A172 (cell line): ENCODE results near the gene EPHA6. TPM values are rescaled to one million over a fixed set of nuclear protein-coding genes. Genes with fewer than 3 reads are reported as not detected.

Source experiments
- DNase-seq: peaks from one replicate; pipeline ENCODE4 v3.0.0-alpha.2; 2015; ENCODE audit warnings: low spot score
- total RNA-seq: library from RNA; depleted of rRNA; stranded (reverse); fragments of >200 nt; shearing (Covaris generic); gene quantifications from 2 replicates; pipeline ENCODE4 v1.2.3, GENCODE V29; 2014

The EPHA6 gene
- total RNA-seq, 1 experiment from 2014 or later = not detected

DNA sequence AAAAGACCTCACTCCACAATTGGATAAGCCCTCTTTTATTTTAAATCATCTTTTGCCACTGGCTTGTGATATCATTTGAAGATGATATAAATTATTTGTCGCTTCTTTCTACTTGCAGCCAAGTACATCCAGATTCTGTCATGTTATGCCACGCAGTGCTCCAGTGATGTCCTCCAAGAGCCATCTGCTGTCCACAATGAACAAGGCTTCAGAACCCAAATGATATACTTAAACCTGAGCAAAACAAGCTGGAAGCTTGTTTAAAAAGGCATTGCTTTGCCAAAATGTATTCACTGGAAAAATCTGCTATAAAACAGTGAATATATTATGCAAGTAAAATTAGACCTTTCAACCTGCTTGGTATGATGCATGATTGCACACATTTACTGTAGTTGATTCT is 891.4 kb downstream of the EPHA6 start:
- no peak for DNase-seq

DNA sequence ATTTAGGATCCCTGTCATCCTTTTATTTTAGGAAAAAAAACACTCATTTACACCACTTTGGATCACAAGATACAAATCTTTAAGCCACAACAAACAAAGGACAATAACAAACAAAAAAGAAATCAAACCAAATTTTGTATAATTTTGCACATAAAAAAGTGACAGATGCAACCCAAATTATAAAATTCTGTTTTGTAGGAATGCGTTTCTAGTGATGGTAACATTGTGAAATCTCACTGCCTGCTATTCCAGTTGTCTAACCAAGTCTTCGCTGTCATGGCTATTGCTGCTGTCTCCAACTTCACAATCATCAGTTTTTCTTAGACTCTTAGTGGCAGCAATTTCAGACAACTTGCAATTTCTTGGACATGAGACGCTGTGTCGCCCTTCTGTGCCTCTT is 891.8 kb downstream of the EPHA6 start:
- no peak for DNase-seq

DNA sequence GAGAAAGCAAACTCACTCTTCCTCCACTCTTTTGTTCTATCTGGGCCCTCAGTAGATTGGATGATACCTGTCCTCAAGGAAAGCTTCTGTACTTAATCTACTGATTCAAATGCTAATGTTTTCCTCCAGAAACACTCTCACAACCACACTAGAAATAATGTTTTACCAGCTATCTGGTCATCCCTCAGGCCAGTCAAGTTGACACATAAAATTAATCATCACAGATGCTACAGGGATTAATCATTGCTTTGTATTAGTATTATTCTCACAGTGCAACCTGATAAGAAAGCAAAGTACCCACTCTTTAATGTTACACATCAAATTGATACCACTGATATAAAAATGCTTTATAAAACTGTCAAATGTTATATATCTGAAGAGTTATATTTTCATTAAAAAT is 897.3 kb downstream of the EPHA6 start:
- no peak for DNase-seq

DNA sequence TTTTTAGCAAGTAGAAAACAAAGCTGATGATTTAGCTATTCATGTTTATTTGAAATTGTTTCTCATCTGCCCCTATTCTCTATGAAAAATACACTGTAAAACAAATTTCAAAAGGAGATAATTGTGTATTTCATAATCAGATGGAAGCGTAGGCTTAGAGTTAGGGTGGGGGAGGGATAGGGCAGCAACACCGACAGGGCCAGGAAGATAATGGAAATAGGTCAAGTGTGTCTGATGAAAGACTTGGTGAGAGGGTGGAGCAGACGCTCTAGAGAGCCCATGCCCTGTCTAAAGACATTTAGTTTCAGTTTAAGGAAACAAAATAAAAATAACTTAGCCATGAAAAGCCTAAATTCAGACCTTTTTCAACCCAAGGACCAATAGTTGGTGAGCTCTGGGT is 898.5 kb downstream of the EPHA6 start:
- DNase-seq = no peak

DNA sequence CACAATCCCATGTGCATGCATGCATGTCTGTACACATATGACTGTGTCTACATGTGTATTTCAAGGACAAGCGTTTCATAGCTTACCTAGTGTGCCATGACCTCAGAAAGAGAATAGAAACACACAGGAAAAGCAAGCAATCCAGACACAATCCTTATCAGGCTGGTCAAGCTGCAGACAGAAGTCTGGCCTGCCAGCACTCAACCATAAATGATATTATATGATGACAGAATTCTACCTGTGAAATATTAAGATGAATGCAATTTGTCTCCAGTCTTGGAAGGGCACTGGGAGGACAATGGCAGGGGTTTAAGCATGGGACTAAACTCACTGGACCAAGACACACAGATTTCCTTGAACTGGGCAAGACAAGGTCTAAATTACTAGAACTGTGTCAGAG is 899.2 kb downstream of the EPHA6 start:
- no peak for DNase-seq

DNA sequence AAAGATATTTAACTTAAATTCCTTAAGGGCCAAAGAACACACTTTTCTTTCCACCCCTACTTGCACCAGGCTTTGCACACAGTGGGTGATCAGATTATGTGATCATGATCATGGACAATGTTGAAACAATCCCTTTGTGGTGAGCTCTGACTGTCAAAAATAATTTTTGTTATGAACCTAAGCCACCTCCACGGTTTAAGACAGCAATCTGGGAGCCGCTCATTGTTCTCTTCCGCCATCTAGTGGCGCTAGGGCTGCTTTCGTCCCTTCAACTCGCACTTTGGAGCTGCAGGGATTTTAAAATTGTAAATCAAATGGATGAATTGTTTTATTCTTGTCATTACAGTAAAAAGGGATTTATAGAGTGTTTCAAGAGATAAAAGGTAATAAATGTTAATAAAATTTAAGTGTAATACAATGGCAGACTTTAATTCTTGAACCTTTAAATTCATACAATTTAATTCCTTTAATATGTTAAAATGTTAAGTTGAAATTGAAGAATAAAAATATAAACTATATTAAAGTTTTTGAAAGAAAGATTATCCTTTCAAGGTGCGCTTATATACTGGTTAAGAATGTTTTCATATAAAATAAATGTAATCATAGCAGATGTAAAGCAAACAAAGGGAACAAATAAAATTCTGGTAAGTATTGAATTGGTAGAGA is 904.9 kb downstream of the EPHA6 start:
- DNase-seq = peak; percentile 66

DNA sequence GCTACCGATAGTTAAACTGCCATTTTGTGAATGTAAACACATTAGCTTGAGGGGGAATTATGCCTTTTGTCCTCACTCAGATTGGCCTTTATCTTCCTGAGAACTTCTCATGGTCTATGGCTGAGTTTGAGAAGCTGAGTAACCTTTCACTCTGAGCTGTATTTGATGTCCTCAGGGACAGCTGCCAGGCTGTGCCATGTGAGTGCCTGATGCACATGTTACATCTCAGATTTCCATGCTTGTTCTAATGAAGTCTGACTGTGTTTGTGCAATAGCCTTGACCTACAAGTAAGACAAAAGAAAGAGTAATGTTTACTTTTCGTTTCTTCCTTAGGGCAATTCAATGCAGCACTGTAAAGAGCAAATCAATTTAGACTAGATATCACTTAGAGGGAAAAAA is 906.0 kb downstream of the EPHA6 start:
- no peak for DNase-seq

DNA sequence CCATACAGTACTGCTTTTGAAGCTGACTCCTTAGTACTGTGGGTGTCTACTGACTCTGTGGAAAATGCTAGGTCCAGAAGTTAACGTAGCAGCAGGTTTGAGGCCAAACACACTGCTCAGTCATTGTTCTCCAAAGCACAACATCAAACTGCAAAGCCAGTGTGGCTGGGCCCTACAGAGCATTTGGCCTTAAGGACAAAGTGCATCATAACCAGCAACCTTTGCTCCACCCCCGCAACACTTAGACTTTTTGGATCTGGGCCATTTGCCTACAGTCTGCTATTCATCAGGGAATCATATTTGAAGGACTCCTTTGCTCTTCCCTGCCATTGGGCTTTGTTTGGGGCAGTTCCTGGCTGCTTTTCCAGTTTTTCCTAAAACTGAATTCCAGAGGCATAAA is 907.1 kb downstream of the EPHA6 start:
- DNase-seq = no peak

DNA sequence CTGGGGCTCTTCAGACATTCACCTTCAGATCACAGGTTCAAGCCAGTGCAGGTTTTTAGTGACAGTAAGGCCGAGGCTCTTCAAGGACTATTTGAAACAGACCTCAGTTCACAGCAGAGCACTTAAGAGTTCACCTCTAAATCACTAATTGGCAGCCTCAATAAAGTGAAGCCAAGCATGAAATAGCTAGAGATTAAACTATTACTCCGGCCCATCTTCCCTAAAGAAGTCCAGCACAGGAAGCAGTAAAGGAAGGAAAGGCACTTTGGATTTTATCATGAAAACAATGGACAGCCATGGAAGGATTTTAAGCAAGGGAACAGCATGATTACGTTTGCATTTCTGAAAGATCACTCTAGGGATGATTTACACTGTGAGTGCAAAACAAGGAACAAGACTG is 922.5 kb downstream of the EPHA6 start:
- no peak for DNase-seq

DNA sequence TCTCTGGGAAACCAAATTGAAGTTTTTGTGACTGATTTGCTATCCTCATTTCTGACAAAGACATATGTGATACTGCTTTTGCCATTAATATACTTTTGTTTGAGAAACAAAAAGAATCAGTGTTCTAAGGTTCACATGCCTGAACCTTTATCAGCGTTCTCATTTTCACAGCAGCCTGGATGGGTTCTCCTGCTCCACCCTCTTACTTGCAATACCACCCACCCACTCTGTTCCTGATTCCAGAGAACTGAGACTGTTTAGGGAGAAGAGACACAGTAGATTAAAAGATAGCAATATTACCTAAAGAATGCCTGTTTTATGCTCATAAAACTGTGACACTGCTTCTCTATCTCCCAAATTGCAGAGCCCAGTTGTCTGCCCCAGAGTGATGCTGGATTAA is 924.4 kb downstream of the EPHA6 start:
- no peak for DNase-seq

DNA sequence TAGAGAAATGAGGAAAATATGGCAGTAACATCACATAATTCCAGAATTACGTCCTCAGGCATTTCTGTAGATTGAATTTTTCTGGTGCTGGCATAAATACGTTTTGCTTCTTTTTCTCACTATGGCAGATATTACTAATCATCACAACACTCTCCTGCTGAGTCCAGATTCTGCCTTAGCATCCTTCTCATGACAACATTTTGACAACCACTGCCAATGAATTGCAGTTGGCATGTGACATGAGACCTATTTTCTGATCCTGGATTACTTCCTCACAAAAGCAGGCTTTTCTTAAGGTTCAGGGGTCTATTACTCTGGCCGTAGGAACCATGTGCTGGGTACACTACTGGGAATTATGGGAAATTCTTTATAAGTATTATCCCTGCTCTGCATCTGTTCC is 927.6 kb downstream of the EPHA6 start:
- no peak for DNase-seq

DNA sequence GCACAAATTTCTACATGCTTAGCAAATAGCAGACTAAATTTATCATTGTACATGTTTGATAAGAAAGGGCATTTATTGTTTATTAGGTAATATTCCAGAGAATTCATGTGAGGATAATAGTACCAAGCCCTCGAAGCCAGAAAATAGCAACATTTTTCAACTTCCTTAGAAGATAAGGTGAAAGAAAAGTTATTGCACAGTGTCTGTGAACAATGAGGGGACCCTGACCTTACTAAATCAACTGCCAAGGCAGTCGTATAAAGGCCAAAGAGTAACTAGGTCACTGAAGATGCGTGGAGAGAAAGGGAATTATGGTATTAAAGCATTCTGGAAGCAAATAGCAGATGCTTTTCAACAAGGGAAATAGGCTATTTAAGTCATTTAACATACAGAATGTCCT is 929.9 kb downstream of the EPHA6 start:
- DNase-seq = no peak

DNA sequence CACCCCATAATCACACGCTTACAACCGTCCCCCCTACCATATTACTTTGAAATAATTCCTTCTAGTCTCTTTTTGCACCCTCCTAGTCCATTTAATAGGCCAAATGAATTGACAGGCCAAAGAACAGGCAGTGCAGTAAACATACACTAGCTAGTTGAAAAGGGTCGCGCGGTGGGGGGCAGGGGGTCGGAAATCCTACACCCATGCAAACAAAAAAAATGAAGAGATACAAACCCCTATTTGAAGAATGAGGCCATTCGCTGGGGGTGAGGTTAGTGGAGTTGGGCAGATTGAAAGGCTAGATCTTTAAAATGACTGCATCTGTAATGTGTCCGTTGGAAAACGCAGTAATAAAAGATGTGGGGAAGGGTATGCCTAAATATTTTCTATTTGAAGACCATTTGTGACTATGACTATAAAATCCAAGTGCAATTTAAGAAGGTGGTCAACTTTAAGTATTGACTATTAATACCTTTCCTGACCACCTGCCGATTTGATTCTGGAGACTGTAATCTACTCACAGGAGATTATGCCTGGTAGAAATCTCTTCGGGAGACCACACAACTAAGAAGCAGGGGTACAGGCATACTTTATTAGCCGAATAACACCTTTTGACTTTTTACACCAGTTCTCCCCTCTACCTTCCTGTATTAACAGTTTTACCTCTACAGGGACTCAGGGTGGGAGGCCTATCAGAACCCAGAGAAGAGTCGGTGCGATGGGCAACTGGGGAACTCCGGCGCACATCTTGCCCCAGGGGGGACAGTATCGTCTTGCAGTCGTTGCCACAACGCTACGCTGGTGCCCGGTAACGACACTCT is 949.4 kb downstream of the EPHA6 start:
- no peak for DNase-seq

DNA sequence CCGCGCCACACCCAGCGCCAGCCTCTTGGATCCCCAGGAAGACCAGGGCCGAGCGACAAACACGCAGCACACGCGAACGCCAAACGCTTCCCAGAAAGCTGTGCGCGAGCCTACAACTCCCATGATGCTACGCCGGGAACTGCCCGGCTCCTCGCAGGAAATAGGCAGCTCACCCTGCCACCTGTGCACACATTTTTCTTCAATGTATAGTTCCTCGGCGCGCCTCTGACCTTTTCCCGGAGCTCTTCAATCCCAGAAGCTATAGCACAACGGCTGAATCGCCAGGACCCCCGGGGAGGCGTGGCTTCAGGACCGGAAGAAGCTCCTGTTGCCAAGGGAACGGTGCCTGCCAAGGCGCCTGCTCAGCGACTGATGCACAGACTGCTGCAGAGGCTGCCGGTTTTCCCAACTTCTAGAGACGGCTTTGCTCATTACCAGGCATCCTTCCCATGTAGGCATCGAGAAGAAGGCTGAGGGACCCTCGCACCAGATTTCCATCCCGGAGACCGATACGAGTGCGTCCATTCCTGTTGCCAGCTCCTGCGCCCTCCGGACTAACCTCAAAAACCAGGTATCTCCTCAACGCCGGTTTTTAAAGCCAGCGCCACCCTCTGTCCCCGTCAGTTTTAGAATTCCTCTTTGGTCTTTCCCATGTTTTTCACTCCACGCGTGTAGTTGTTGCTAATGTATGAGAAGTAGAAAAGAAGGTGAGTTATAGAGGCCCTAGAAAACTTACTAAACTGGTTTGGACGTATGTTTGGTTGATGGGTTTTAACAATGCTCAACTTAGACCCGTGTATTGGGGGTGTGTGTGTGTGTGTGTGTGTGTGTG is 950.2 kb downstream of the EPHA6 start, which contains the start of gene ARL6:
Gene ARL6, plus strand, starts transcription at position 352 of the 832 bp plus-strand sequence. CDS start 3,350 bp downstream, outside the sequence.
- peak; percentile 79 for DNase-seq

DNA sequence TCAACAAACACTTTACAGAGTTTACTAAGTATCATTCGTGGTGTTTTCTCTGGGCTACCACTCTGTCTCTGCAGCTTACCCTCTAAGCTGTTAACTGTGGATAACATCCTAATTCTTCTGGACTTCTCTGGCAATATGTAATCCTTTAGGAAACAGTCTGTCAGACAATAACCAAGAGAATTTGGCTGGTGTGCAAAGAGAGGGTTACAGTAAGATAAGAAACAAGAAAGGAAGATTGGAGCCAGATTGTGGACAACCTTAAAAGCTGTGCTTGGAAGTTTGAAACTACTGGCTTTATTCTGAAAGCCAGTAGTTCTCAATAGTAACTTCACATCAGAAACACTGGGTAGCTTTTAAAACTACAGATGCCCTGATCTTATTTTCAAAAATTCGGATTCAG is 950.9 kb downstream of the EPHA6 start:
- DNase-seq = no peak

DNA sequence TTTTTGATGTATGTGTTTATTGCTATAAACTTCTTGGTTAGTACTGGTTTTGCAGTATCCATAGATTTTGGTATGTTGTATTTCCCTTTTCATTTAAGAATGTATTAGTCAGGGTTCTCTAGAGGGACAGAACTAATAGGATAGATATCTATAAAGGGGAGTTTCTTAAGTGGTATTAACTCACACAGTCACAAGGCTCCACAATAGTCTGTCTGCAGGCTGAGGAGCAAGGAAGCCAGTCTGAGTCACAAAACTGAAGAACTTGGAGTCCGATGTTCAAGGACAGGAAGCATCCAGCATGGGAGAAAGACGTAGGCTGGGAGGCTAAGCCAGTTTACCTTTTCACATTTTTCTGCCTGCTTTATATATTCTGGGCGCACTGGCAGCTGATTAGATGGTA is 958.5 kb downstream of the EPHA6 start:
- DNase-seq = no peak

DNA sequence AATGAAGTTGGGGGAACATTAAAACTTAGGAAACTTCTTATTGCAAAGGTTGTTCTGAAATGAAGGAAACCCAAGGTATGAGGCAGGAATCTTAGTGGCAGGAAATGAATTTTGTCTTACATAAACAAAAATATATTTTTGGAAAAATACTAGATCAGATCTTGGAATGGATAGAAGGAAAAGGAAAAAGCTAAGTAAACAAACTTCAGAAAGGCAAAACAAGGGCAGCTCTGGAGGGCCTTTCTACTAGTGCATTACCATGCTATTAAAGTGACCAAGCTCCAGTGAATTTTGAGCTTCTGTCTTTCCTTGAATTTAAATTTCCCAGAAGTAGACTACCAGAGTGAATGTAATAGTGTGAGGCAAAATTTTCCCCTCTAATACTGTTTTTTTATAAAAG is 963.8 kb downstream of the EPHA6 start:
- no peak for DNase-seq

DNA sequence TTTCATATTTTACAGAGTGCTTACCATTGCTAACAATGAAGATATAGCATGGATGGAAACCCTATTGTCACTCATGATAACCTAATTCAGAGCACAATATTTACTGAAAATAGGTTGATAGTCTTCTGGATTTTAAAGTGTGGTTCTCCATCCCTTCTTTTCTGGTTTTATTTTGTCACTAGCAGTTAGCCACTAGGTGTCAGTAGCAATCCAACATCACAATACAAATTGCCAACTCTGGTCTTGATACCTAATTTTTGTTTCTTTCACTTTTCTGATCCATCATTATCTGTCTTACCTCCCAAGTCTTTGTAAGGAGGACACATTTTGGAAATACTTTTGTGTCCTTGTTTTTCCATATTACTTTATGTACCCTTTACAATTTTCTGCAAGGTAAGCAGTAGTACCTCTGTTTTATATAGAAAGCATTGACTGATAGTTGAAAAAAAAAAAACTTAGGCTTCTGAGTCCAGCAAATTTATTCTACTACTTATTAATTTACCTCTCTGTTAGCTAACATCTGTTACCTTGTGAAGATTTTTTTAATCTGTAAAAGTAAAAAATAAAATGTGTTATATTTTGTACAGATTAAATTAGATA is 979.1 kb downstream of the EPHA6 start:
- DNase-seq = peak; percentile 45

DNA sequence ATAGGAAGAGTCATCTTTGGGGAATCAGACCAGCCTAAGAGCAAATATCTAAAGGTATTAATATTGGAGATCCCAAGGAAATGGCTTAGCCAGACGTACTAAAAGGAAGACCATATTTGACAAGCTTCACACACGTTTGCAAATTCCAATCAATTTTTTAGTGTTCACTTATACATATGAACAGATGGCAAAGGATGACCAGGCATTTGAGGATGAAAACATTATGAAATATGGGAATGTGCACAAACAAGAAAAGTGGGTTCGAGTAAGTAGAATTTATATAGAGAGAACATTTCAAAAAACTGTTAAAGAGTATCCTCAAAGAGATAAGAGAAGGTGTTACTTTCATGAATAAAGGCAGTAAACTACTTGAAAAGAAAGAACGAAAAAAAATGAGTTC is 981.6 kb downstream of the EPHA6 start:
- DNase-seq = no peak
